SU-DHL-6 (cell line): ENCODE results near the gene AGXT.

ENCODE experiments used
- EZH2phosphoT487 ChIP-seq: fragments of 200-600 bp; sonication (generic), shearing (Covaris generic); conservative IDR thresholded peaks from 2 replicates; pipeline ENCODE4 v1.6.1; 2018; ENCODE audit warnings: mild to moderate bottlenecking, antibody characterized with exemption, low read length, moderate library complexity, mixed read lengths
- TF ChIP-seq, protein P1 (sequence below): fragments of 200-600 bp; sonication (generic); IDR thresholded peaks from one replicate; pipeline ENCODE4 v1.5.1; 2017; ENCODE audit warnings: antibody characterized with exemption, mild to moderate bottlenecking, low read length, moderate library complexity; ENCODE audit not compliant: insufficient read depth, poor library complexity, severe bottlenecking

DNA sequence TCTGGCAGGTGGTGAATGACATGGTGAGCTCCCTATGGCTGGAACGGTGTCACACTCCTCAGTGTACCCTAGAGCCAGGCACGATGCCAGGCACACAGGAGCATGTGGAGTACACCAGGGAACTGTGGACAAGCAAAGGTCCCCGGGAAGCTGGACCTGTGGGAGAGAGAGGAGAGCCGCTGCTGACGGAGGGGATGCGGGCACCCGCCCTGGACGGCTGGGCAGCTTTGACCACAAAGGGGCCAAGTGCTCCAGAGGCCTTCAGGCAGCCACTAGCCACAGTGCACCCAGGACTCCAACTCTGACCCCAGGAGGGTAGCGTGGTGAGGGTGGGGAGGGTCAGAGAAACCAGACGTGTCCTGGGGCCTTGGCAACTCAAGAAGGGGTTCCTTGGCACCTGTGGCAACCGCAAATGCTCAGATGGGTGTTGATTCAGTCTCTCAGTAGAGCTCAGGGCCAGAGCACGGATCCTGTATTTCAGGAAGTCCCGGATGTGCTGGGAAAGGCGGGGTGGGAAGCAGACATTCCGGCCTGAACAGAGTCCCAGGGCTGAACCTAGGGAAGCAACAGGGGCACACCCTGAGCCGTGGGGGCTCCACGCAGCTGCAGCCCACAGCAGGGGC is 29.6 kb downstream of the AGXT start:
- TF ChIP-seq, protein P1, sequence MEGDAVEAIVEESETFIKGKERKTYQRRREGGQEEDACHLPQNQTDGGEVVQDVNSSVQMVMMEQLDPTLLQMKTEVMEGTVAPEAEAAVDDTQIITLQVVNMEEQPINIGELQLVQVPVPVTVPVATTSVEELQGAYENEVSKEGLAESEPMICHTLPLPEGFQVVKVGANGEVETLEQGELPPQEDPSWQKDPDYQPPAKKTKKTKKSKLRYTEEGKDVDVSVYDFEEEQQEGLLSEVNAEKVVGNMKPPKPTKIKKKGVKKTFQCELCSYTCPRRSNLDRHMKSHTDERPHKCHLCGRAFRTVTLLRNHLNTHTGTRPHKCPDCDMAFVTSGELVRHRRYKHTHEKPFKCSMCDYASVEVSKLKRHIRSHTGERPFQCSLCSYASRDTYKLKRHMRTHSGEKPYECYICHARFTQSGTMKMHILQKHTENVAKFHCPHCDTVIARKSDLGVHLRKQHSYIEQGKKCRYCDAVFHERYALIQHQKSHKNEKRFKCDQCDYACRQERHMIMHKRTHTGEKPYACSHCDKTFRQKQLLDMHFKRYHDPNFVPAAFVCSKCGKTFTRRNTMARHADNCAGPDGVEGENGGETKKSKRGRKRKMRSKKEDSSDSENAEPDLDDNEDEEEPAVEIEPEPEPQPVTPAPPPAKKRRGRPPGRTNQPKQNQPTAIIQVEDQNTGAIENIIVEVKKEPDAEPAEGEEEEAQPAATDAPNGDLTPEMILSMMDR, result no peak
- no peak for TF ChIP-seq EZH2phosphoT487
